GM18951 (cell line): Measurements from ENCODE around the gene RAD51B.
"Not testable (repeated sequence)": the region's sequence is repeated elsewhere in the genome, so short reads cannot be mapped to it uniquely, and the experiment has no call there.

Experiments used
- POLR2A ChIP-seq: IDR thresholded peaks from 4 replicates; pipeline ENCODE4 v1.6.1; 2011; ENCODE audit warnings: mild to moderate bottlenecking; ENCODE audit not compliant: insufficient read length, insufficient read depth; ENCODE audit errors: extremely low read depth
- in situ Hi-C: fragments of 300-500 bp; cut with MboI; formaldehyde crosslinking; loops from one replicate; pipeline ENCODE4 v1.12.0; 2022; ENCODE audit warnings: low sequenced_read_pairs, mixed read lengths, inconsistent platforms; ENCODE audit not compliant: unreplicated experiment

Gene RAD51B

DNA sequence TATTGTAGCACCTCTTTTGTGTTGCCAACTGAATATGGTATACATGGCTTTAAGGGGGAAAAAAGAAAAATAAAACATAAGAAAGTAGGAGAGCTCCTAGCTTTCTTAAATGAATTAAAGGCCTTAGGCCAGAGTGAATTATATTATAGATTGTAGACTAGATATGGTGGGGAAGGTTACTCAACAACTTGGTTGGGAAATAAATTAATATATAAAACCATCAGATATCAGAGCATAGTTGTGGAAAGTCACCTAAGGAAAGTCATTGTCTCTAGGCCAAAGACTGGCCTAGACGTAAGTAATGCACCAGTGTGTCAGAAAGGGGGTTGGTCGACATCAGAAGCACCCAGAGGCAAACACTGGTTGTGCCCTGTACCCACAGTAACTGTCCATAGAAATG, 391.8 kb downstream of the RAD51B start:
- TF ChIP-seq POLR2A, result no peak
- in situ Hi-C loops, result no loop called here

- in situ Hi-C loops, result no loop called here
Measured at GRCh38 chr14:68211886-68212285, 392.3 kb downstream of the RAD51B start.

DNA sequence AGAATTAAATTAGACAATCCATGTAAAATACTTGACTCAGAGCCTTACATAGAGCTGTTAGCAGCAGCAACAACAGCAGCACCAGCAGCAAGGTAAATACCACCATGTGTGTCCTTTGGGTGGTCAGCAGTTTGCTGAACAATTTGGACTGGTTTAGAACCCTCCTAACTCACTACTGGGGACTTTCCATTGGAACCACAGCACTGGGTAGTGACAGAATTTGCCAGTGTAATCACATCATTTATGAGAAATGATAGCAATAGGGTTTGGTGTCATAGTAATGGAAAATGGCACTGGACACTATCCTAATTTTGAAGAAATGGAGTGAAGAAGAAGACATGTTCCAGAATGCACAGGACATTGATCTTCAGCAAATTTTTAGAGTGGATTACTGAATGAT, 392.8 kb downstream of the RAD51B start:
- TF ChIP-seq POLR2A, result no peak
- in situ Hi-C loops, result no loop called here

More at GRCh38 chr14:68211886-68212285, 392.3 kb downstream of the RAD51B start:
- no peak for TF ChIP-seq POLR2A

DNA sequence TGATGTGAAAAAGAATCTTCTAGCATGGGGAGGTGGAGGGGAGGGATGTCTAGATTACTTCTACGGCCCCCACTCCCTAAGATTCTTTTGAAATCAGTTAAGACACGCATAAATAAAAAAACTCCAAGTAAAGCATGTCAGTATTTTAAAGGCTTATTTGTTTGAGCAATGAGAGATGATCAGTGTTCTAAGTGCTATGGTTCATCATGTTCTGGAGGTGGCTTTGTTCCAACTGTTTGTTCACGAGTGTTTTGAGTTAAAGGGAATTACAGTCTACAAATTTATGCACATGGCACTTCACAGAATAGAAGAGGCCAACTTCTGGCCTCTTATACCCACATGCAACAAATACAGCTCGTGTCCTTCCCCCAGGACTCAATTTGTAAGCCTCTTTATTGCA, 394.9 kb downstream of the RAD51B start:
- TF ChIP-seq POLR2A, result no peak
- in situ Hi-C loops, result no loop called here

- in situ Hi-C loops, result no loop called here
Measured at GRCh38 chr14:68215629-68216028, 396.1 kb downstream of the RAD51B start.

DNA sequence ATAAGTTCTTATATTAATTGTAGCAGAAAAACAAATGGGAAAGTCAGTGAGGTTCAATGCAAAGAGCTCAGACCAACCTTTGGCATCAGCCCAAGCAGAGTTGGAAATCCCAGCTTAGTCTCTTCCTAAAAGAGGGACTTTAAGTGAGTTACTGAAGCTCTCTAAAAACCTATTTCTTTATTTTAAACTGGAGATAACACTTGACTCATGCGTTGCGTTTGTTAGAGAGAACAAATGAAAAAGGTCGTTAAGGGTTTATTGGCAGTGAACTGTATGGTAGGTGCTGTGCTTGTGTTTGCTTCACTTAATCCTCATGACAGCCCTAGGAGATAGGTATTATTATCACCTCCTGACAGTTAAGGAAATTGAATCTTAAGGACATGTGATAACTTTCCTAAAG, 396.5 kb downstream of the RAD51B start:
- in situ Hi-C loops, result no loop called here
- no peak for TF ChIP-seq POLR2A

More at GRCh38 chr14:68215629-68216028, 396.1 kb downstream of the RAD51B start:
- TF ChIP-seq POLR2A, result no peak

DNA sequence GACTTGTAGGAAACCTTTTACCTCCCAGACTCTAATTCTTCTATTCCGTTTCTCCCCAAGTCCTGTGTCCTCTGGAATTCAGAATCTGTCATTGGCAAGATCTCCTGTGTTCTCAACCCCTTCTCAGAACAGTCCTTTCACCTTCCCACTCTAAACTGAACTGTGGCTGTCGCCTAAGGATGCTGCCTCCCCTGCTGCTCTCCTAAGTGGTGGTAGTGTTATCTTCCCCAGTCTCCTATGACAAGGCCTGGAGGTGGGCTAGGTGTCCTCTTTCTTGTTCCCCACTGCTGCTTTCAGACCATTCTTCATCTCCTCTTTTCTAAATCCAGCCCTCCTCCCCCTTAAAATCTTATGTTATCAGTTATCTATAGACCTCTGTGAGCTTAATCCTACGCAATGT, 397.4 kb downstream of the RAD51B start:
- in situ Hi-C loops, result no loop called here
- TF ChIP-seq POLR2A, result no peak

DNA sequence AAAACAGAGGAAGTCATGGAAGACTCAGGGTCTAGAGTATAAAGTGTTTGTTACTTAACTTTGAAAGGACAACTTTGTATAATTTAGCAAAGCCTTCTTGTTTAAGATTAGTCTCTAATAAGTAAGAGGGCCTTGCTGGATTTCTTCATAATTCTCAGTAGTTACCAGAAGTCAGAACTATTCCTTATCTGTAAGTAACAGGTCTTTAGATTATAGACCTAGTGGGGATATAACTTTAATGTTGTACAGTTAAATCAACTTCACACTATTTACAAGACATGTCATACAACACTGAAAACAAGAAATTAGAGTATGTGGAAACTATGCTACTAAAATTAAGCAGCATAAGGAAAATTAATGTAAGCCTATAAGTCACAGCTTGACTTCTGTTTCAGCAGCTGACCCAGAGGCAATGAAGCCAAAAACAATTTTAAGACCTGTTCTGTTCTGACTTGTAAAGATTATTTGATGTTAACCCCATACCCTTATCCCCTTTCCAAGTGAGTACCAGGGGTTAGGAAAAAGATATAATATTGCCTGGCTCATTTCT, 398.3 kb downstream of the RAD51B start:
- no peak for TF ChIP-seq POLR2A
- in situ Hi-C loops, result no loop called here

GRCh38 chr14:68219407-68219806, 399.8 kb downstream of the RAD51B start:
- in situ Hi-C loops, result no loop called here
- TF ChIP-seq POLR2A, result no peak

DNA sequence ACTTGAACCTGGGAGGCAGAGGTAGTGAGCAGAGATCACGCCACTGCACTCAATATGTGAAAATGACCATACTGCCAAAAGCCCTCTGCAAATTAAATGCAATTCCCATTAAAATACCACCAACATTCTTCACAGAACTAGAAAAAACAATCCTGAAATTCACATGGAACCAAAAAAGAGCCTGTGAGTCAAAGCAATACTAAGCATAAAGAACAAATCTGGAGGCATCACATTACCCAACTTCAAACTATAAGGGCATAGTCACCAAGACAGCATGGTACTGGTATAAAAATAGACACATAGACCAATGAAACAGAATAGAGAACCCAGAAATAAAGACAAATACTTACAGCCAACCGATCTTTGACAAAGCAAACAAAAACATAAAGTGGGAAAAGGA, 401.5 kb downstream of the RAD51B start:
- in situ Hi-C loops, result not testable (repeated sequence)

DNA sequence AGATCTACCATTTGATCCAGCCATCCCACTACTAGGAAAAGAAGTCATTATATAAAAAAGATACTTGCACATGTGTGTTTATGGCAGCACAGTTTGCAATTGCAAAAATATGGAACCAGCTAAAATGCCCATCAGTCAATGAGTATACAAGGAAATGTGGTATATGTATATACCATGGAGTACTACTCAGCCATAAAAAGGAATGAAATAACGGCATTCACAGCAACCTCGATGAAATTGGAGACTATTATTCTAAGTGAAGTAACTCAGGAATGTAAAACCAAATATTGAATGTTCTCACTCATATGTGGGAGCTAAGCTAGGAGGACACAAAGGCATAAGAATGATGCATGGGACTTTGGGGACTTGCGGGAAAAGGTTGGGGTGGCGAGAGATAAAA, 402.6 kb downstream of the RAD51B start:
- in situ Hi-C loops, result no loop called here
- no peak for TF ChIP-seq POLR2A

GRCh38 chr14:68222726-68223125, 403.1 kb downstream of the RAD51B start:
- no peak for TF ChIP-seq POLR2A
- in situ Hi-C loops, result no loop called here

DNA sequence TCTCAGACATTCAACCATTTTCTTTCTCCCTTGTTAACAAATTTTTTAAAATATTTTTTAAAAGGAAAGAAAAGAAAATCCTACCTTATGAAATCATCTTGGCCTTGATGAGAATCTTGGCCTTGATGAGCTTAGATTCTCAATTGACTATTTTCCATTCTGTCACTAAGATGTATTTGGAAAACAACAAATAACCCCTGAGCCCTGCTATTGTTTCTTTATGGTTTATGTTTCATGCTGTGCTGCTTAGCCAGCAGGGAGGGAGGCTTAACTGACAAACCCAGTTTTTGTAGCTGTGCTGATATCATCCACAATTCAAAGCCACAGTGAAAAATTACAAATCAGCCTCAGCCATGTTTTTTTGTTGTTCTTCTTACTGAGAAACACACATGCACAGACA, 404.1 kb downstream of the RAD51B start:
- no peak for TF ChIP-seq POLR2A
- in situ Hi-C loops, result no loop called here

- in situ Hi-C loops, result no loop called here
- TF ChIP-seq POLR2A, result no peak
Measured at GRCh38 chr14:68225321-68225720, 405.7 kb downstream of the RAD51B start.

- TF ChIP-seq POLR2A, result no peak
- in situ Hi-C loops, result no loop called here
Measured at GRCh38 chr14:68226523-68226922, 406.9 kb downstream of the RAD51B start.
